GM19395 (cell line): ENCODE data around the gene RCL1.
A peak's percentile ranks its signal among the peaks of the same experiment; 100 is the strongest.
"Not testable (repeated sequence)": the region's sequence is repeated elsewhere in the genome, so short reads cannot be mapped to it uniquely, and the experiment has no call there.

Experiments
- ATAC-seq: cut with Tn5 transposase; IDR thresholded peaks from one replicate; pipeline ENCODE4 v1.9.1; 2021; ENCODE audit warnings: mild to moderate bottlenecking, moderate library complexity; ENCODE audit not compliant: unreplicated experiment

The RCL1 gene

GRCh38 chr9:4865681-4866080 is 72.9 kb downstream of the RCL1 start:
- no peak for ATAC-seq

DNA sequence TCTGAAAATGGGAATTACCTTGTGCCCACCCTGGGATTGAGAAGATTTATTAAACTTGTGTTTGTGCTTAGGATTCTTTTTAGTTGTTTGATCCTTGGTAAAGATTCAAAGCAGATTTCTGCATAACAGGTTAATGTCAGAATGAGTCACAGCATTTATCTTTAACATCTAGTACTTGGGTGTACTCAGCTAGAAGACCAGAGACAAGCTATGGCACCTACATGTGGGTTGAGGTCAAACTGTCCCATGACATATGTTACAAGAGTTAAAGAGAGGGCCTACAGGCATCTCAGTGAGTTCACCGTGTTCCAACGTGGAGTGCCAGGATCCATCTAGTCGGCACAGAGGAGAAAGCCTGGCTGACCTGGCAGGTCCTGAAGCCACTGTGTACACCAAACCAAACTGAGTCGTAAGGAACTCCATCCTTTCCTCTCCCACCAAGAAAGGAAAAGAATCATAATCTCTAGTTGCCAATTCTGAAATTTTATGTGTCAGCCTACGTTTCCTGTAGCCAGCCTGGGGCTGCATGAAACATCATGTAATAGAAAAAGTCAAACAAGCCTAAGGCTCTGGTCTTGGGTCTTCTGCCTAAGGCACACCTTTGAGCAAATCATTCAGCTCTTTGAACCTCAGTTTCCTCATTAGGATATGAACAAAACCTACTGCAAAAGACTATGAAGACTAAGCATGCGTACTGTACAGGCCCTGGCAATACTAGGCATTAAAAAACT is 73.7 kb downstream of the RCL1 start:
- ATAC-seq: no peak

GRCh38 chr9:4873066-4873465 is 80.3 kb downstream of the RCL1 start:
- no peak for ATAC-seq

DNA sequence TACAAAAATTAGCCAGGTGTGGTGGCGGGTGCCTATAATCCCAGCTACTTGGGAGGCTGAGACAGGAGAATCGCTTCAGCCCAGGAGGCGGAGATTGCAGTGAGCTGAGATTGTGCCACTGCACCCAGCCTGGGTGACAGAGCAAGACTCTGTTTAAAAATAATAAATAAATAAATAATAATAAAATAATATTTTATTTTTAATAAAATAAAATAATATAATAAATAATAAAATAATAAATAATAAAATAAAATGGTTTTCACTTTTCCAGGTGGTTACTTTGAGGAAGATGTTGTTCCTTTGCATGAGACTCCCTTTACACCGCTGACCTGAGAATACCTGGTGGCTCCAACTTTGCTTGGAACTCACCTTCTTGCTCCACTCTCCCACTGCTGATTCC is 82.8 kb downstream of the RCL1 start:
- ATAC-seq: no peak

DNA sequence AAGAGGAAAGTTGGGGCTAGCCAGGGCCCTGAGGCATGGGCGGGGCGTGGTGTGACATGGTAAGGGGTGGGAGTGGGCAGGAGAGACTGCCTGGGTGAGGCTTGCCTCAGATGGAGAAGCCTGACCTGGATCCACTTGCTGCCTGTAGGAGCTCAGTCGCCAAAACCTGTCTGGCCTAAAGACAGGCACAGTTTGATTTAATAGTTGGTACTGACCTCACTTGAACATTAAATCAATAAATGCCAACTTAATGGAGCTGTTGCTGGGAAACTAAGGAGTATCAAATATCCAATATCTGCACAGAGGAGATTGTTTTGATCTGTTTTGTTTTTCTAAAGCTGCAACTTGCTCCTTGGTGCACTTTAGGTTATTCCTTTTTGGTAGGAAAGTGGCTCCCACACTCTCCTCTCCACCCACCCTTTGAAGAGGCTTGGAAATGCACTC is 86.4 kb downstream of the RCL1 start:
- no peak for ATAC-seq

GRCh38 chr9:4883326-4883873 is 90.7 kb downstream of the RCL1 start:
- no peak for ATAC-seq

GRCh38 chr9:4886698-4887097 is 94.0 kb downstream of the RCL1 start:
- ATAC-seq: peak; percentile 99

DNA sequence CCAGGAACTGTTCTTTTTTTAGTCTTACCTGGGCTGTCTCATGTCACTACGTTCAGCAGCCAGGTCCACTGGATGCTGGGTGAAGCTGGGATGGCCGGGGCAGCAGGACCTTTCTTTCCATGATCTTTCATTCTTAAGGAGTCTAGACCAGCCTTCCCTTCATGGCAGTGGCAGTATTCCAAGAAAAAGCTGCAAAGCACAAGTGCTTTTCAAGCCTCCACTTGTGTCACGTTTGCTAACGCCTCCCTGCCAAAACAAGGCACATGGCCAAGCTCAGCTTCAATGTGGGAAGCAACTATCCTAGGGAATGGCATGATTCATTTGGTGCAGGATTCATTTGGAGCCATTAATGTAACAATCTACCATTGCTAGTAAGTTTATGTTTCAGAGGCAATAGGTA is 94.8 kb downstream of the RCL1 start:
- no peak for ATAC-seq

DNA sequence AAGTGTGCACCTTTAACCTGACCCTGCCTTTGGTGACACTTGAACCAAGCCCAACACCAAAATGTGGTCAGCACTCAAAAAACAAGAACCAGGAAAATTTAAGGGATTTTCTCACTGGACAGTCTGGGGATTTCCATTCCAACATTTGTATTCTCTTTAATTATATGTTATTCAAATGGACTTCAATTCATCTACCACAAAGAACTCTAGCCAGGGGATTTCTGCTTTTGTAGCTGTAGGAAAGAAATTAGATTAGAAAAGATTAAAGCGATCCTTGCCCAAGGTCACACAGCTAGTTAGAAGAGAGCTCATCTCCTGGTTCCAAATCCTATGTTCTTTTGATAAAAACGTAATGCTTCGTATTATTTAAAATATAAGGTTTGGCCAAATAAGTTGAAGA is 97.5 kb downstream of the RCL1 start:
- ATAC-seq: no peak

GRCh38 chr9:4890929-4891328 is 98.2 kb downstream of the RCL1 start:
- ATAC-seq: no peak

DNA sequence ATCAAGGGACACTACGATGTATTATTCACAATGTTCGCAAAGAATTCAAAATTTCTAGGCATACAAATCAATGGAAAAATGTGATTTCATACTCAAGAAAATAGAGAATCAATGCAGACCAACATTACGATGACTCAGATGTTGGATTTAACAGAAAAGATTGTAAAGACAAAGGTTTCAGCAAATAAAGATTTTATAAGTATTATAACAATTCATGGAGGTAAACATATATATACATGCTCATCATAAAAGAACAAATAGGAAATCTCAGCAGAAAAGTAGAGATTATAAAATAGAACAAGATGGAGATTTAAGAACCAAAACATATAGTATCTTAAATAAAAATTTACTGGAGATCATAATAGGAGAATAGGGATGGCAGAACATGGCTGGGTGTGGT is 98.9 kb downstream of the RCL1 start:
- no peak for ATAC-seq

- no peak for ATAC-seq
Observed at GRCh38 chr9:4892501-4893194, 99.9 kb downstream of the RCL1 start.

- no peak for ATAC-seq
Observed at GRCh38 chr9:4894076-4894475, 101.3 kb downstream of the RCL1 start.

DNA sequence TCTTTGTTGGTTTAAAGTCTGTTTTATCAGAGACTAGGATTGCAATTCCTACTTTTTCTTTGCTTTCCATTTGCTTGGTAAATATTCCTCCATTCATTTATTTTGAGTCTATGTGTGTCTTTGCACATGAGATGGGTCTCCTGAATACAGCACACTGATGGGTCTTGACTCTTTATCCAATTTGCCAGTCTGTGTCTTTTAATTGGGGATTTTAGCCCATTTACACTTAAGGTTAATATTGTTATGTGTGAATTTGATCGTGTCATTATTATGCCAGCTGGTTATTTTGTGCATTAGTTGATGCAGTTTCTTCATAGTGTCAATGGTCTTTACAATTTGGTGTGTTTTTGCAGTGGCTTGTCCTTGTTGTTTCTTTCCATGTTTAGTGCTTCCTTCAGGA is 107.1 kb downstream of the RCL1 start:
- ATAC-seq: not testable (repeated sequence)

DNA sequence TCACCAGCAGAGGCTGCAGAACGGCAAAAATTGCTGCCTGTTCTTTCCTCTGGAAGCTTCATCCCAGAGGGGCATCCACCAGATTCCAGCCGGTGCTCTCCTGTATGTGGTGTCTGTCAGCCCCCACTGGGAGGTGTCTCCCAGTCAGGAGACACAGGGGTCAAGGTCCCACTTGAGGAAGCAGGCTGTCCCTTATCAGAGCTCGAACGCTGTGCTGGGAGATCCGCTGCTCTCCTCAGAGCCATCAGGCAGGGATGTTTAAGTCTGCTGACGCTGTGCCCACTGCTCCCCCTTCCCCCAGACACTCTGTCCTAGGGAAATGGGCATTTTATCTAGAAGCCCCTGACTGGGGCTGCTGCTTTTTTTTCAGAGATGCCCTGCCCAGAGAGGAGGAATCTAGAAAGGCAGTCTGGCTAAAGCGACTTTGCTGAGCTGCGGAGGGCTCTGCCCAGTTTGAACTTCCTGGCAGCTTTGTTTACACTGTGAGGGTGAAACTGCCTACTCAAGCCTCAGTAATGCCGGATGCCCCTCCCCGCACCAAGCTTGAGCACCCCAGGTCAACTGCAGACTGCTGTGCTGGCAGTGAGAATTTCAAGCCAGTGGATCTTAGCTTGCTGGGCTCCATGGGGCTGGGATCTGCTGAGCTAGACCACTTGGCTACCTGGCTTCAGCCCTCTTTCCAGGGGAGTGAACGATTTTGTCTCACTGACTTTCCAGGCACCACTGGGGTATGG is 108.8 kb downstream of the RCL1 start:
- ATAC-seq: not testable (repeated sequence)

GRCh38 chr9:4902135-4902475 is 109.4 kb downstream of the RCL1 start:
- ATAC-seq: no peak

DNA sequence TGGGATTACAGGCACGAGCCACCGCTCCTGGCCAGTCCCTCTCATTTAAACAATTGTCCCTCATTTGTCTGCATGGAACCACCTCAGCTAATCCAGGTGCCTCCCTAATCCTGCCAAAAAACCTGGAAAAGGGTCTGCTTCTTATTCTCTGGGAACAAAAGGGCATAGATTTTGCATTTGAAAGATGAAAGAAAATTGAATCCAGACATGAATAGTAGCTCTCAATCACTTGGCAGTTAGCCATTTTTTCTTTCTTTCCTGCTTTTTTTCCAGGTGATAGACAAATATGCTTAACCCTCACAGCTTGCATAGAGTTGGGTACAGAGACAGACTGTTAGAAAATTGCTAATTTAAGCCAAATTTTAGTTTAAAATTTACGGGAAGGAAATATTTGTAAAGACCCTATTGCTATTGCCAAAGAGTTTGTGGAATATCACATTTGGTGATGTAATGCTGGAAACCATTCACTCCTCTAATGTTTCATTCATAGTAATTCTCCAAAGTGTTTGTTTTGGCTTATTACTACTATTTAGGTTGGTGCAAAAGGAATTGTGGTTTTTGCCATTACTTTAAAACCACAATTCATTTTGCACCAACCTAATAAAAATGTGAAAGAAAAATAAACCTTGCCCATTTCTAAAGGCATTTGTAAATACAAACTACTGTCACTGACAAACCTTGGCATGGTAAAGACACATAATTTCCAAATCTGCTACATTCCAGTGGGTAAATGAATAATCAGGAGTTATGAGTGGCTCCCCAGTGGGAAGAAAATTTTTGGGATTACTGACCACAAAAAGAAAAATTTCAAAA is 111.8 kb downstream of the RCL1 start:
- no peak for ATAC-seq

- ATAC-seq: no peak
Observed at GRCh38 chr9:4905135-4905490, 112.4 kb downstream of the RCL1 start.
